KG1 (cell line): ENCODE measurements around the gene NKX6-2.
"Not testable (repeated sequence)": the region's sequence is repeated elsewhere in the genome, so short reads cannot be mapped to it uniquely, and the experiment has no call there.

Experiments used
- DNase-seq: peaks from one replicate; lab custom pipeline; 2025; lab: John Stamatoyannopoulos, UW

The NKX6-2 gene

DNA sequence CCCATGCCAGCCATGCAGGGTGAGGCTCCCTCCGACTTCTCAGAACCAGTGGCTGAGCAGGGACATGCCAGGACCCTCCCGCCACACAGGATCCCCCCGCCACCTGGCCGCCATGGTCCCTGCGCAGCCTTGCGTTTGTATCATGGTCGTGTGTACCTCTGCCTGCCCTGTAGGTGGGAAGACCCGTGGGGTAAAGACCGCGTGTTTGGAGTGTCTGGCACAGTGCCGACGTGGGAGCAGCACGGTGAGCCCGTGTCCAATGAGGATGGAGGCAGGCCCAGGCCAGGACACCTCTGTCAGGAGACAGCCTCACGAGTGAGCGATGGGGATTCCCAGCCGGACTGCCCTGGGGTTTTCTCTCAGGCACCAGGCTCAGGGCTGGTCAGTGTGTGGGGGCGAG is 31.9 kb downstream of the NKX6-2 start:
- no peak for DNase-seq

DNA sequence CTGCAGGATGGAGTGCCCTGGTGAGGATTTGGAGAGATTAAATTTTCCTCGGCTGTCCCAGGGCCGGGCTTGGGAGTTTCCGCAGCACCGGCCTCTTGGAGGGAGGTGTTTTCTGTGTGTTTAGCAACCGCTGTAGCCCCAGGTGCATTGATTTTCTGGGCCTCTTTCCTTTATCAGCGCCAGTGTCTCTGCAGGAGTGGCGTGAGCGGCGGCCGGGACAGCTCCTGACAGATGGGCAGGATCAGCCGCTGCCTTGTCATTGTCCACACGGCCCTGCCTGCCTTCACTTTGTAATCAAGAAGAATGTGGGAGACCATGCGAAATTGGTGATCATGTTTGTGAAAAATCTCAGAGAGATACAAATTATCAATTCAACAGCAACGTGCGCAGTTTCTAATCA is 32.4 kb downstream of the NKX6-2 start:
- no peak for DNase-seq

DNA sequence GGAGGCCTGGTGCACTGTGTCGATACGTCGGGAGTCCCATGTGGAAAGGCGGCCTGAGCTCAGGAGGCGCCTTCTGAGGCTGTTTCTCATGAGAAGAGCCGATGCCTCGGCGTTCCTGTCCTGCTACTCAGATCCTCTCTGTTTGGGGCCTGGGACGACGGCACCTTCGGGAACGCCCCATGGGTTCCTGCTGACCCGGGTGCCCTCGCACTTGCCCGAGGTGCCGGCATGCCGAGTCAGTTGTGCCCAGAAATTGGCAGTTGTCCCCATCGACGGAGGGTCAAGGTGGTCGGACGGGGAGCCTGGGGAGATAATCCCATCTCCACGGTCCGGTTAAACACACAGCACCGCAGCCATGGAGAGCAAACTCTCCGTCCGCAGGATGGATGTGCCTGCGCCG is 33.0 kb downstream of the NKX6-2 start:
- no peak for DNase-seq

DNA sequence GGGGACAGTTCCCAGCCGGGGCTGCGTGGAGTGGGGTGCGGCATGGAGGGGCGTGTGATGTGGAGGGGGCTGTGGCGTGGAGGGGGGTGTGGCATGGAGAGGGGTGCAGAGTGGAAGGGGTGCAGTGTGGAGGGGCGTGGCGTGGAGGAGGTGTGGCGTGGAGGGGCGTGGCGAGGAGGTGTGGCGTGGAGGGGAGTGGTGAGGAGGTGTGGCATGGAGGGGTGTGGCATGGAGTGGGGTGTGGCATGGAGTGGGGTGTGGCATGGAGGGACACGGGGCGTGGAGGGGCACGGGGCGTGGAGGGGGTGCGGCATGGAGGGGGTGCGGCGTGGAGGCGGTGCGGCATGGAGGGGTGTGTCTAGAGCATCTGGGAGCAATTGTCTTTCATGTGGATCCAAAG is 33.6 kb downstream of the NKX6-2 start:
- no peak for DNase-seq

DNA sequence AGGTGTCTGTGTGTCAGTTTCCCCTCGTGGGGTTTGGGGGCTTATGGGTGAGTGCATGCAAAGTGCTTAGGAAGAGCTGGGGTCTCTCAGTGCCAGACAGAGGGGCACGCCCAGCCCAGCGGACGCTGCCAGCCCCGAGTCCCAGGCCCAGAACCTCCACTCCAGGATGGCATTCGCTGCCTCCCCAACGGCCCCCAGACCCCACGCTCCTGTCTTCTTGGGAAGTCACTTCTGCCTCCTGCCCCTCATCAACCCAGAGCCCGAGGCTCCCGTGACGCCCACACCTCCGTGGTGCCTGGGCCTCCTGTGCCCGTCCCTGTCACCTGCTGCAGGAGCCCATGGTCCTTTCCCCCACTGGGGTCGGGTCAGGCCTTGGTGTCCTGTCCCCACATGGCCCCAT is 35.0 kb downstream of the NKX6-2 start:
- no peak for DNase-seq

DNA sequence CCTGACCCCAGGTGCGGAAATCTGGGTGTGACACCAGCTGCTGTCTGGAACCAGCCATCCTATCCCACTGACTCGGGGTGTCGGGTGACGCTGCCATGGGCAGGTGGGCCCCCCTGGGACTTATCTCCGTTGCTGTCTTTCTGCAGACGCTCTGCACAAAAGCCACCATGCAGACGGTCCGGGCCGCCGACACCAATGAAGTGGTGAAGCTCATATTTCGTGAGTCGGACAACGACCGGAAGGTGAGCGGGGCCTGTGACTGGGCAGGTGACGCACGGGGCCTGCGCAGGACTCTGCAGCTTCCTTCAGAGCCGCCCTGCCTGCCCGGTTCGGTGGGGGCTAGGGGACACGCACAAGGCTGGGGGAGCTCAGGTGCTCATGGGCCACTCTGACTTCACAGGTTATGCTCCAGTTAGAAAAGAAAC is 36.6 kb downstream of the NKX6-2 start:
- DNase-seq, result no peak

DNA sequence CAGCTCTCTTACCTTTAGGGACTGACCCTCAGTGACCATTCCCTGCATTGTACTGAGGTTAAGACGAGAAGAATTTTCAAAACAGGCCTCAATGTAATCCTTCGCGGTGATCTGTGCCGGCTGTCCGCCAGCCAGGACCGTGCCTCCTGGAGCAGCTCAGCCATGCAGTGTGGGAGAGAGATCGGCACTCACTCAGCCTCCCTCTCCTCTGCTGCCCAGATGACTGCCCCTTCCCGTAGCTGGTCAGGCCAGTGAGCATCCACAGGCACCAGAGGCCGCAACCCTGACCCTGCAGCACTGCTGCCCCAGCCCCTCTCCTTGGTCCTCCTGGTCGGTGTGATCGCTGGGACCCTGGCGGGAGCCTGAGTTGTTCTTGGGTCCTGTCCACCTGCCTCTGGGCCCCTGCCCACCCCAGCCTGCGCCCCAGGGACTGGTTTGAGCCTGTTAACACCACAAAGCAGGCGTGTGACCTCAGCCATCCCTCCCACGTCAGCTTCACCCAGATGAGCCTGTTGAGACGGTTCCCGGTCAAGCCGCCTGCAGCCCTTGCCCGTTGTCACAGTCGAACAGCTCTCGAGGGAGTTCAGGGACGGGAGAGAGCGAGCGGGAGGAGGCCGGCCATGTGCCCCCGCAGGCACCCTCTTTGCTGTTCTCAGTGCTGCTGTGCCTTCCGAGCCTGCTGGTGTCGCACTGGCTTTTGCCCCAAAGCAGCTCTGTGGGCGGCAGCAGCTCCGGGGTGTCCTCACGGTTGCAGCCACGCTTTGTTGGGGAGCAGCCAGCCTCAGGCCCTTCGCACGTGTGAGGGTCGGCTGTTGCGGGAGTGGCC is 37.2 kb downstream of the NKX6-2 start:
- no peak for DNase-seq

DNA sequence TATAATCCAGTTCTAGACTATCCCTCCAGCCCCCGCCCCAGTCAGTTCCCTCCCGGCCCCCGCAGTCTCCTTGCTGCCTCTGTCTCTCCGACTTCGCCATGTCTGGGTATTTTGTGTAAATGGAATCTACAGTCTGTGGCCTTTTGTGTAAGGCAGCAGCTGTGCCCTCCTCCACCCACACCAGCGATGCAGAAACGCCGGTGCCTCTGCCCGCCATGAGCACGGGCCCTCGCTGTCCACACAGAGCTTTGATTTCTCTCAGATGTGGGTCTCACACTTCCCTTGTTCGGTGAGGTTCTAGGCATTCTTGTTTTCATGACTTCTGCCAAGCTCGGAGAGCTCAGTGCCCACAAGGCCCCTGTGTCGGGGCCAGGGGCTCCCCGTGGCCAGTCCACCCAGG is 37.8 kb downstream of the NKX6-2 start:
- no peak for DNase-seq

DNA sequence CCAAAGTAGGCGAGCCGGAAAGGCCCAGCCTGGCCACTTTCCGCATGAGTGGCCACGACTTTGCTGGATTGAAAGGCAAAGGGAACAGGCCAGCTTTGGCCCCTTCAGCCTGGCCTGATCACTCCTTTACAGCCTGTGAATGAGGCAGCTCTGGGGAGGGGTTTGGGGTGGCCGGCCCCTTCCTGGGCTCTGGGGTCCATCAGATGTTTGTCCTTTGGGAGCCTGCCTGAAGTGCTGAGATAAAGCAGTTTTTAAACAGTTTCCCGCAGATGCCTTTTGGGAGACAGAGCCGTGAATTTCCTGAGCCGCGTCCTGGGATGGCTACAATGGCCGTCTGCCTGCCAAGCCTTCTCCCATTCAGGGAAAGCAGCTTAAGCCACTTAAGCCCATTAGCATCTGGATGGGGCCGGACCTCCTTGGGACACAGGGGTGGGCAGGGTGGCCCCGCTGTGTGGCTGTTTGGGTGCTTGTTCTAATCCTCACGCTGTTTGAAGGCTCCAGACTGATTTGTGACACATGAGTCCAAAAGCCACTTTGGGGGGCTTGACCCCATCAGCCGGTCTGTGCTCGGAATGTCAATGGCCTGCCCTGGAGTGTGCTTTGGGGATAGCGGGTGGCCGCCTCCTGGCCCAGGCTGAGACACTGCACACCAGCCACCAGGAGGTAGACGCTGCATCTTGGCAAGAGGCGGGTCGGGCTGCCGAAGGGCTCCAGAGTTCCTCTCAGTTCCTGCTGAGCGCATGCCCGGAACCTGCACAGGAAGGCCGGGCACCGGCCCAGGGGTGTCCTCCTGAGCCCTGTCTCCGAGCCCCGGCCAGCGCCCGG is 38.9 kb downstream of the NKX6-2 start:
- no peak for DNase-seq

DNA sequence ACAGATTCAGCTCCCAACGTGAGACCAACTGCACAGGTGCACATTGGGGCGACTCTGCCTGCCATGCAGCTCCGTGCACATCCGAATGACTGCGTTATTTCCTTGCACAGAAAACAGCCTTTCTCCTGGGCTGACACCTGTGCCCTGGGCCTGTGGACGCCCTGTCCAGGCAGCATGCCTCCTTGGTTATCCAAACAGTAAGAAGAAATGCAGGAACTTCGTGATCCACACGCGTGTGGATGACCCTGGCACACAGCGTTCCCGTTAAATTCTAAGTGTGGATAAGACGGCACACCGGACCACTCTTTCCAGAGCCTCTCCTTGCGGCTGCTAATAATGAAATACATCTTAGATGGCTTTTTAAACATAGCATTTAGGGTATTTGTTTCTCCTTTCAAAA is 39.6 kb downstream of the NKX6-2 start:
- no peak for DNase-seq

DNA sequence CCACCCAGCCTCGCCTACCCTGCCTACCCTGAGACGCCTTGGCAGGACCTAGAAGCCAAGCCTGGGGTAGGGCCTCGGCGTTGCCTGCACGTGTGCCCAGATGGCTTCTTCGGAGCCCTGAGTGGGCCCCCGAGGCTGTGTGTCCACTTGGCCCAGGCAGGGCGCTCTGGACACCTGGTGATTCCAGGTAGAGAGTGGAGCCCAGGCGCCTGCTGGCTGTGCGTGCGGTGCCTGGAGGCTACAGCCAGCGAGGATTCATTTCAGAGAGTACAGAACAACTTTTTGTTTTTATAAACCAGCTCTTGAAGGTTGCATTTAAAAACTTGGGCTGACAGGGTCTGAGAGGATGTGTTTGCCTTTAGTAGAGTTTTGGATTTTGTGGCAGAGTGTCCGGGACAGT is 40.0 kb downstream of the NKX6-2 start:
- no peak for DNase-seq

DNA sequence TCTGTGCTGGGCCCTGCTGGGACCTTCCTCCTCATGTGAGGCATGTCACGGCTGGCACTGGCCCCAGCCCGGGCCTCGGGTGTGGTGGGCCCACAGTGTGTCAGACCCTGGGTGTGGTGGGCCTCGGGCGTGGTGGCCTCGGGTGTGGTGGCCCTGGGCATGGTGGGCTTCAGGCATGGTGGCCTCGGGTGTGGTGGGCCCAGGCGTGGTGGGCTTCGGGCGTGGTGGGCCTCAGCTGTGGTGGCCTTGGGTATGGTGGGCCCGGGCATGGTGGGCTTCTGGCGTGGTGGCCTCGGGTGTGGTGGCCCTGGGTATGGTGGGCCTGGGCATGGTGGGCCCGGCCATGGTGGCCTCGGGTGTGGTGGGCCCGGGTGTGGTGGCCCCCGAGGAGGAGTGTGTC is 40.4 kb downstream of the NKX6-2 start:
- no peak for DNase-seq

DNA sequence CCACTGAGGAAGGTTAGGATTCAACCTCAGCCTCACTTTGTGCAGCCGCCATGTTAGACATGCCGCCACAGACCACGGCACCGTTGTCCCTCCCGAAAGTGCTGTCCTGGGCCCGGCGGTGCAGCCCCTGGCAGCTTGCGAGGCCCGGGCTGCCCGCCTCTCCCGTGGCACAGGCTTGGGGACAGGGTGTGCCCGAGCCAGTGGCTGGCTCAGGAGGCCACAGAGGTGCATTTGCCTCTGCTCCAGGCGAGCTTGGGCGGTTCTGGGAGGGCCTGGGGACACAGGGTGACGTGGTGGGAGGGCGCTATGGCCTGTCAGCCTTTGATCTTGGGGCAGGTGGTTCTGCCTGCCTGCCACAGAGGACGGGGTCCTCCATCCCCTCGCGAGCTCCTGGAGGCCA is 41.1 kb downstream of the NKX6-2 start:
- no peak for DNase-seq

DNA sequence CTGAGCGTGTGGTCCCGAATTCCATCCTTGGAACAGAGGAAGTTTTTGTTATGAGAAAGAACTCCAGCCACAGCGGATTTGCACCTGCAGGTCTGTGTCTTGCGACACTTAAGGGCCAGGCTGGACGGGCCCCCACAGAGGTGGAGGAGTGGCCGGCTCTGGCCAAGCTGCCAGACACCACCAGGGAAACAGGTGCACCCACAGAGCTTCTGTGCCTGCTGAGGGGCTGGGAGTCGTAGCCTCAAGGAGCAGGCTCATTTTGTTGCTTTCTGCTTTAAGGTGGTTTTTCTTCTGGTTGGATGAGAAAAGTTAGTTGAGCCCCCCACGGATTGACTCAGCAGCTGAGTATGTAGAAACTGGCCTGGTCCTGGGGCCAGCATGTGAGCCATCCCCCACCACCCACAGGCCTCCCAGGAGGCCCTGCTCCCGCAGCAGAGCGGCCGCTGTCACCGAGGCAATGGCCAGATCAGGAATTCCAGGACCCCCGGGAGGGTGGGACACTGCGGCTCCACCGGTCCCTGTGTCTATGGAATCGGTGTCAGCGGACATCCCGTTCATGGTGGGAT is 41.9 kb downstream of the NKX6-2 start:
- no peak for DNase-seq

DNA sequence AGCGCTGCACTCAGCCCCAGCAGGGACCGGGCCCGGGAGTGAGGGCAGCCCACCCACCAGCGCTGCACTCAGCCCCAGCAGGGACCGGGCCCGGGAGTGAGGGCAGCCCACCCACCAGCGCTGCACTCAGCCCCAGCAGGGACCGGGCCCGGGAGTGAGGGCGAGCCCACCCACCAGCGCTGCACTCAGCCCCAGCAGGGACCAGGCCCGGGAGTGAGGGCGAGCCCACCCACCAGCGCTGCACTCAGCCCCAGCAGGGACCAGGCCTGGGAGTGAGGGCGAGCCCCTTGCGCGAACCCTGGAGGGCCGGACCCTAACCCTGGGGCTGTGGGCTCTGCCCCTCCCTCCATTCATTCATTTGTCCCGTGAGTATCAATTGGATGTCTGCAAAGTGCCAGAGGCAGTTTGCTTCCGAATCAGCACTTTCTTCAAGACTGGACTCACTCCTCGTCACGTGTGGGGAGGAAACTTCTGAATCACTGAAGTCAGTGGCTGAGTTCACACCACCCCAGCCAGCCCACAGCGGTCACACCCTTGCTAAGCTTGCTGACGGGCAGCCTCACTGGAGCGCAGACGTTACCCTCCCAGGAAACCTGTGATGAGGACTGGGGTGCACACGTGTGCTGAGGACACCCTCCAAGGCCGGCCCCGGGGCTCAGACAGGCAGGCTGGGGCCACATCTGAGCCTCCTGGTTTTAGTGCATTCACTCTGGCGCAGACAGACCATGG is 42.6 kb downstream of the NKX6-2 start:
- DNase-seq, result not testable (repeated sequence)

DNA sequence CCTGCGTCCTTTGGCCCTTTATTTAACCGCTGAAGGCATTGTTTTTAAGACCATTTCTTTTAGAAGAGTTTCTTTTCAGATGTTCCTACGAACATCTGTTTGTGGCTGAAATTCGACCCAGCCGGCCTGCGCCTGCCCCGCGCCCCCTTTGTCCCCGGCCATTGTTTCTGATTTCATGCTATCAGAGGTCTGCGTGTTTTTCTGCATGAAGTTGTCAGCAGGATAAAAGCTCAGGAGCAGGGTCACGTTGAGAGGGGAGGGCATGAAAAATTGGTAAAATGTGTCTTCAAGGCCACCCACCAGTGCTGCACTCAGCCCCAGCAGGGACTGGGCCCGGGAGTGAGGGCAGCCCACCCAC is 43.1 kb downstream of the NKX6-2 start:
- no peak for DNase-seq

DNA sequence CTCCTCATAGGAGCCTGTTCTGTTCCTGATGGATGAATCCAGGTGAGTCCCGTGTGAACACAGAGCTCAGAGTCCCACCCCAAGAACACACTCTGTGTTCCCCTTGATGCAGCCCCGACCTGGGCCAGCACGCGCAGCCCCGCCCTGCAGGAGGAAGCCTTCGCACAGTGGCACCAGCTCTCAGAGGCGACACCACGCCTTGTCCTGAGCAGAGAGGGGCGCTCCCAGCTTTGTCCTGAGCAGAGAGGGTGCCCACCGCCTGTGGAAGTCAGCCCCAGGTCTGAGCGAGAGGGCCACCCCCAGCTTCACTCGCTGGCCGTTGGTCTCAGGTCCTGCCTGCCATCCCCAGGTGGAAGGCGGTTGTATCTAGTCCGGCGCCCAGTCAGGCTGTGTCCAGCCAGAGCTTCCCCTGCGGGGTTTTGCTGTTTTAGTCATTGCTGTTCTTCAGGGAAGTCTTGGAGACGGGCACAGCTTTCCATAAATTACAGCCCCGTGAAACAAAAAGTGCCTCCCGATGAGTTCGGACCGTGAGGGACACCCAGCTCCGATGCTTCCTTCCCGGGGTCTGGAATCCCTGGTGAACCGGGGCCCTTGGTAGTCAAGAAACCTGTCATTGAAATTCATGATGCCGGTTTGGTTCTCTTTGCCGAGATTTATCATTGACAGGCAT is 43.6 kb downstream of the NKX6-2 start:
- DNase-seq, result no peak

DNA sequence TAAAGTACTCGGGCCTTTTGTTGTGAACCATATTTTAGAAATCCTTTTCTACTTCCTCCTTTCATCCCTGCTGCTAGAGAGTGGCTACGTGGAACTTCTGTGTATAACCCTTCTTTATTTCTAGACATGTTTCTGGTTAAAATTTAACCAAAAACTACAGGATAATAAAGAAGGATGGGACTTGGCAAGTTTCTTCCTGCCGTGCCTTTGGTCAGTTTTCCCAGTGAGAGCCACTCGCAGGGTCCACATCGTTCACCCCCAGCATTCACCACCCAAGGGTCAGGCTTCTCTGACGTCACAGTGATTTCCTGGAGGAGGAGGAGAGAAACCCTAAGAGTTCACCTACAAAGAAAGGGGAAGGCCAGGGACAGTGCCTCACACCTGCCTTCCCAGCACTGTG is 45.4 kb downstream of the NKX6-2 start:
- no peak for DNase-seq

DNA sequence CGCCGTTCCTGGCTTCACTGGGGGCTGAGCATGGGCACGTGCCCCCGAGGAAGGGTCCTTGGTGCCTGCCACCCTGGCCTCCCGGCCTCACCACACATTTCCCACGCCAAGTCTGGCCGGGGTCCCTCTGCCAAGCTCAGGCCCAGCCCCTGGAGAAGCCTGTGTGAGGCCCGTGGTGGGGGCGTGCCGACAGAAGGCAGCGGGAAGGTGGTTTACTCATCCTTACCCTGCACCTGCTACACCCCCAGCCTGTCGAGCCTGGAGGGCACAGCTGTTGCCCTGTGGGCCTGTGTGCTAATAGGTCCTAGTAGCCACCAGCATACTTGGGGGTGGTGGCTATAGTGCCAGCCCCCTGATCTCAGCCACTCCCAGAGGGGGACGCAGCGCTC is 46.7 kb downstream of the NKX6-2 start:
- DNase-seq, result no peak

DNA sequence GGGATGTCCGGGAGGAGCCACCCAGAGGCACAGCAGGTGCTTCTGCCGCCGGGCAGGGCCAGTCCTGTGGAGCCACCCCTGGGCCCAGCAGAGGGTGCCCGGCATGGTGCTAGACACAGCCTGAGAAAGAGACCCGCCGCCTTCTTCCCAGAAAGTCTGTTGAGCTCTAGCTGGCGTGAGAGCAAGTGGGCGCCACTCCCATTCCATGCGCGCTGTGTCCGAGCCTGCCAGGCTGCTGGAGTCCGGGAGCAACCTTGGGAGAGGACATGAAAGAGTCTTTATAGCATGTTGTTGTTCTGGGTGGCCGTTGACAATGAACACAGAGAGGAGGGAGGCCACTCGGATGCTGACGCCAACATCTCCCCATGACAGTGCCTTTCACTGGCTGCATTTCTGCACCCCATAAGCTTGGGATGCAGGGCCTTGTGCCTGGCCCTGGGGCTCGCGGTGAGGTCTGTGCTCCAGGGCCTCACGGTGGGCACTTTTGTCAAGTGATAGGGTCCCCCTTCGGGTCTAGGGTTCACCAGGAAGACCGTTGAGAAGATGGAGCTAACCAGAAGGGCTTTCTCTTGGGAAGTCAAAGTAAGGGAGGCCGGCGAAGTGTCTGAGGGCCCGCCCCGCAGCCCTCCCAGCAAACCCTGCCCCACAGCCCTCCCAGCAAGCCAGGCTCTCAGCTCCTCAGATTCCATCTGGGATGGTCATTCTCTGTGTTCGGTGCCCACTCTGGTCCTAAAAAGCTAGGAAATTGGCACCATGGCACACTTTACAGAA is 47.3 kb downstream of the NKX6-2 start:
- DNase-seq, result no peak

DNA sequence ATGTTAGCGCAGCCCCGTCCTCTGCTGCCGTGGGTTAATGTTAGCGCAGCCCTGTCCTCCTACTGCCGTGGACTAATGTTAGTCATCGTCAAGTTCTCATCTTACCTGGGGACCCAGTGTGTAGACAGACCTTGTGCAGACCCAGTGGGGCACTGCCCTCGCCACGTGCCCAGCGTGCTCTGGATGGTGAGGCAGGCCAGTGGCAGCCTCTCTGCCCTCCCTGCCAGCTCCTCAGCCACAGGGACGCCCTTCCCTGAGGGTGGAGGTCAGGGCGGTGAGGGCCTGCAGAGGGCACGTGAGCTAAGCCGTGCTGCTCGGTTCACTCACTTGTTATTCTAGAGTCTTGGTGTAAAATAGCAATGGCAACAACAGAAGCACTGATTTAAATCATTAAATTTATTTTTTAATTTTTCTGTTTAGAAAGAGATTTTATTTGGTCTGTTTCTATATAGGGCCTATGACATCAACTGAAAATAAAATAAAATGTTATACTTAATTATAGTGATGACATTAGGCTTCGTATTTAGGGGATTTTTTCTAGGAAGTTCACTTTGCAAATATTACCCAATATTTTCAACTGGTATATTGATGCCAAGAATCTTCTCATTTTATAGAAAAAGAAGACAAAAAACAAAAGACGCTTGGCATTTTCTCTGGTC is 48.4 kb downstream of the NKX6-2 start:
- no peak for DNase-seq
